Measurements from ENCODE around the gene MAML3. TPM values are rescaled to one million over a fixed set of nuclear protein-coding genes. Genes with fewer than 3 reads are reported as not detected.

MAML3 gene
- total RNA-seq, 1 experiment from 2014 or later = 0.43 TPM

- DNase-seq (ENCODE audit: low spot score) = no peak
Measured at GRCh38 chr4:140156529-140157171, 2.7 kb upstream of the MAML3 start.

GRCh38 chr4:140154572-140154891, 548 bp upstream of the MAML3 start:
- no peak for DNase-seq (ENCODE audit: low spot score)

GRCh38 chr4:140153419-140153717, 616 bp downstream of the MAML3 start:
- DNase-seq (ENCODE audit: low spot score) = no peak

- DNase-seq (ENCODE audit: low spot score) = no peak
Measured at GRCh38 chr4:140152751-140153418, 1.1 kb downstream of the MAML3 start.

- DNase-seq (ENCODE audit: low spot score) = no peak
Measured at GRCh38 chr4:140152013-140152703, 1.8 kb downstream of the MAML3 start.

- DNase-seq (ENCODE audit: low spot score) = peak; percentile 86
Measured at GRCh38 chr4:140151699-140152012, 2.3 kb downstream of the MAML3 start.

- peak; percentile 90 for DNase-seq (ENCODE audit: low spot score)
Measured at GRCh38 chr4:140150886-140151698, 2.9 kb downstream of the MAML3 start.

- no peak for DNase-seq (ENCODE audit: low spot score)
Measured at GRCh38 chr4:140150636-140150885, 3.4 kb downstream of the MAML3 start.

- DNase-seq (ENCODE audit: low spot score) = peak; percentile 48
Measured at GRCh38 chr4:140149846-140150635, 3.9 kb downstream of the MAML3 start.

- DNase-seq (ENCODE audit: low spot score) = no peak
Measured at GRCh38 chr4:140144050-140144449, 9.9 kb downstream of the MAML3 start.

GRCh38 chr4:140141210-140141835, 12.7 kb downstream of the MAML3 start:
- DNase-seq (ENCODE audit: low spot score) = no peak

GRCh38 chr4:140140566-140140965, 13.4 kb downstream of the MAML3 start:
- DNase-seq (ENCODE audit: low spot score) = no peak

- DNase-seq (ENCODE audit: low spot score) = no peak
Measured at GRCh38 chr4:140138428-140138827, 15.6 kb downstream of the MAML3 start.

GRCh38 chr4:140137671-140138070, 16.3 kb downstream of the MAML3 start:
- DNase-seq (ENCODE audit: low spot score) = peak; percentile 23

GRCh38 chr4:140136509-140136908, 17.5 kb downstream of the MAML3 start:
- no peak for DNase-seq (ENCODE audit: low spot score)

- DNase-seq (ENCODE audit: low spot score) = peak; percentile 35
Measured at GRCh38 chr4:140135529-140136088, 18.4 kb downstream of the MAML3 start.

GRCh38 chr4:140134746-140135425, 19.1 kb downstream of the MAML3 start:
- no peak for DNase-seq (ENCODE audit: low spot score)

GRCh38 chr4:140133576-140133975, 20.4 kb downstream of the MAML3 start:
- no peak for DNase-seq (ENCODE audit: low spot score)

- DNase-seq (ENCODE audit: low spot score) = no peak
Measured at GRCh38 chr4:140131675-140132229, 22.2 kb downstream of the MAML3 start.

GRCh38 chr4:140130677-140131076, 23.3 kb downstream of the MAML3 start:
- DNase-seq (ENCODE audit: low spot score) = no peak
